Body of pancreas (tissue), 4 donors: ENCODE data around the gene CPLX1.

Experiments
- CTCF ChIP-seq, 7 experiments: fragments of 450-650 bp in 4 of 7; fragments of 200-600 bp in 3 of 7; sonication (generic) in 3 of 7; IDR thresholded peaks; one replicate each; pipeline ENCODE4 v1.5.1; 2016 to 2019; ENCODE audit warnings: antibody characterized with exemption in 7 of 7
- POLR2A ChIP-seq, 3 donors: fragments of 450-650 bp; IDR thresholded peaks; one replicate each; pipeline ENCODE4 v1.6.1; 2016; ENCODE audit warnings: antibody characterized with exemption in 3 of 3, mild to moderate bottlenecking in 2 of 3

GRCh38 chr4:860561-860960 is 34.6 kb upstream of the CPLX1 start:
- TF ChIP-seq CTCF (IDR thresholded peaks at IDR 0.05) (no peak), POLR2A (IDR thresholded peaks at IDR 0.05) (no peak)
